ENCODE data around the gene PAX6. TPM values are rescaled to one million over a fixed set of nuclear protein-coding genes. Genes with fewer than 3 reads are reported as not detected.

Gene PAX6
- total RNA-seq, 1 experiment from 2014 or later, result 3.3 TPM

- H3K9me3 Mint-ChIP-seq, result no peaks in the 10 kb centered on the region
- CTCF ChIA-PET, result no interaction called here
- no peak for ATAC-seq
- H3K4me1 Mint-ChIP-seq, result peaks cover 17% of the 10 kb centered on the region
- POLR2A ChIA-PET, result no interaction called here
- H3K27me3 Mint-ChIP-seq (ENCODE audit: low read depth), result peaks cover 56% of the 10 kb centered on the region
- no peak overlapping the region for H3K27ac Mint-ChIP-seq
- no peak for DNase-seq (ENCODE audit: low spot score)
- H3K4me3 Mint-ChIP-seq, result no peak overlapping the region
- TF ChIP-seq, protein P1, sequence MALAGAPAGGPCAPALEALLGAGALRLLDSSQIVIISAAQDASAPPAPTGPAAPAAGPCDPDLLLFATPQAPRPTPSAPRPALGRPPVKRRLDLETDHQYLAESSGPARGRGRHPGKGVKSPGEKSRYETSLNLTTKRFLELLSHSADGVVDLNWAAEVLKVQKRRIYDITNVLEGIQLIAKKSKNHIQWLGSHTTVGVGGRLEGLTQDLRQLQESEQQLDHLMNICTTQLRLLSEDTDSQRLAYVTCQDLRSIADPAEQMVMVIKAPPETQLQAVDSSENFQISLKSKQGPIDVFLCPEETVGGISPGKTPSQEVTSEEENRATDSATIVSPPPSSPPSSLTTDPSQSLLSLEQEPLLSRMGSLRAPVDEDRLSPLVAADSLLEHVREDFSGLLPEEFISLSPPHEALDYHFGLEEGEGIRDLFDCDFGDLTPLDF (CRISPR knock-in tag; IDR thresholded peaks at IDR 0.05), result no peak
- no peak for TF ChIP-seq TP53 (CRISPR knock-in tag; IDR thresholded peaks at IDR 0.05)
- TF ChIP-seq ZBTB43 (CRISPR knock-in tag; IDR thresholded peaks at IDR 0.05), result no peak
- TF ChIP-seq SP1 (CRISPR knock-in tag; conservative IDR thresholded peaks at IDR 0.05), result no peak
- TF ChIP-seq, protein P2, sequence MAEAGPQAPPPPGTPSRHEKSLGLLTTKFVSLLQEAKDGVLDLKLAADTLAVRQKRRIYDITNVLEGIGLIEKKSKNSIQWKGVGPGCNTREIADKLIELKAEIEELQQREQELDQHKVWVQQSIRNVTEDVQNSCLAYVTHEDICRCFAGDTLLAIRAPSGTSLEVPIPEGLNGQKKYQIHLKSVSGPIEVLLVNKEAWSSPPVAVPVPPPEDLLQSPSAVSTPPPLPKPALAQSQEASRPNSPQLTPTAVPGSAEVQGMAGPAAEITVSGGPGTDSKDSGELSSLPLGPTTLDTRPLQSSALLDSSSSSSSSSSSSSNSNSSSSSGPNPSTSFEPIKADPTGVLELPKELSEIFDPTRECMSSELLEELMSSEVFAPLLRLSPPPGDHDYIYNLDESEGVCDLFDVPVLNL (CRISPR knock-in tag; IDR thresholded peaks at IDR 0.05; ENCODE audit: borderline replicate concordance, low read depth), result no peak
- TF ChIP-seq, protein P3, sequence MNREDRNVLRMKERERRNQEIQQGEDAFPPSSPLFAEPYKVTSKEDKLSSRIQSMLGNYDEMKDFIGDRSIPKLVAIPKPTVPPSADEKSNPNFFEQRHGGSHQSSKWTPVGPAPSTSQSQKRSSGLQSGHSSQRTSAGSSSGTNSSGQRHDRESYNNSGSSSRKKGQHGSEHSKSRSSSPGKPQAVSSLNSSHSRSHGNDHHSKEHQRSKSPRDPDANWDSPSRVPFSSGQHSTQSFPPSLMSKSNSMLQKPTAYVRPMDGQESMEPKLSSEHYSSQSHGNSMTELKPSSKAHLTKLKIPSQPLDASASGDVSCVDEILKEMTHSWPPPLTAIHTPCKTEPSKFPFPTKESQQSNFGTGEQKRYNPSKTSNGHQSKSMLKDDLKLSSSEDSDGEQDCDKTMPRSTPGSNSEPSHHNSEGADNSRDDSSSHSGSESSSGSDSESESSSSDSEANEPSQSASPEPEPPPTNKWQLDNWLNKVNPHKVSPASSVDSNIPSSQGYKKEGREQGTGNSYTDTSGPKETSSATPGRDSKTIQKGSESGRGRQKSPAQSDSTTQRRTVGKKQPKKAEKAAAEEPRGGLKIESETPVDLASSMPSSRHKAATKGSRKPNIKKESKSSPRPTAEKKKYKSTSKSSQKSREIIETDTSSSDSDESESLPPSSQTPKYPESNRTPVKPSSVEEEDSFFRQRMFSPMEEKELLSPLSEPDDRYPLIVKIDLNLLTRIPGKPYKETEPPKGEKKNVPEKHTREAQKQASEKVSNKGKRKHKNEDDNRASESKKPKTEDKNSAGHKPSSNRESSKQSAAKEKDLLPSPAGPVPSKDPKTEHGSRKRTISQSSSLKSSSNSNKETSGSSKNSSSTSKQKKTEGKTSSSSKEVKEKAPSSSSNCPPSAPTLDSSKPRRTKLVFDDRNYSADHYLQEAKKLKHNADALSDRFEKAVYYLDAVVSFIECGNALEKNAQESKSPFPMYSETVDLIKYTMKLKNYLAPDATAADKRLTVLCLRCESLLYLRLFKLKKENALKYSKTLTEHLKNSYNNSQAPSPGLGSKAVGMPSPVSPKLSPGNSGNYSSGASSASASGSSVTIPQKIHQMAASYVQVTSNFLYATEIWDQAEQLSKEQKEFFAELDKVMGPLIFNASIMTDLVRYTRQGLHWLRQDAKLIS (CRISPR knock-in tag; IDR thresholded peaks at IDR 0.05; ENCODE audit: borderline replicate concordance), result no peak
- TF ChIP-seq ESRRA (CRISPR knock-in tag; IDR thresholded peaks at IDR 0.05; ENCODE audit: borderline replicate concordance), result no peak
- TF ChIP-seq GABPB1 (CRISPR knock-in tag; IDR thresholded peaks at IDR 0.05), result no peak
- TF ChIP-seq RORB (CRISPR knock-in tag; IDR thresholded peaks at IDR 0.05), result no peak
- no peak for TF ChIP-seq GRHL2 (CRISPR knock-in tag; IDR thresholded peaks at IDR 0.05; ENCODE audit: insufficient replicate concordance, severe bottlenecking)
- TF ChIP-seq, protein P4, sequence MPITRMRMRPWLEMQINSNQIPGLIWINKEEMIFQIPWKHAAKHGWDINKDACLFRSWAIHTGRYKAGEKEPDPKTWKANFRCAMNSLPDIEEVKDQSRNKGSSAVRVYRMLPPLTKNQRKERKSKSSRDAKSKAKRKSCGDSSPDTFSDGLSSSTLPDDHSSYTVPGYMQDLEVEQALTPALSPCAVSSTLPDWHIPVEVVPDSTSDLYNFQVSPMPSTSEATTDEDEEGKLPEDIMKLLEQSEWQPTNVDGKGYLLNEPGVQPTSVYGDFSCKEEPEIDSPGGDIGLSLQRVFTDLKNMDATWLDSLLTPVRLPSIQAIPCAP (CRISPR knock-in tag; IDR thresholded peaks at IDR 0.05), result no peak
- TF ChIP-seq RELA (CRISPR knock-in tag; IDR thresholded peaks at IDR 0.05; ENCODE audit: borderline replicate concordance), result no peak
- TF ChIP-seq NFYB (CRISPR knock-in tag; conservative IDR thresholded peaks at IDR 0.05; ENCODE audit: low read depth), result no peak
- no peak for TF ChIP-seq PRDM15 (CRISPR knock-in tag; IDR thresholded peaks at IDR 0.05)
- TF ChIP-seq SOX15 (CRISPR knock-in tag; IDR thresholded peaks at IDR 0.05), result no peak
- H3K36me3 Mint-ChIP-seq, result no peaks in the 10 kb centered on the region
Measured at GRCh38 chr11:31793264-31793663, 17.9 kb downstream of the PAX6 start.

All from WTC11 (cell line).